Mucosa of gallbladder (tissue), 1 donor: ENCODE results near the gene FBLIM1. TPM values are rescaled to one million over a fixed set of nuclear protein-coding genes. Genes with fewer than 3 reads are reported as not detected.

Experiments
- DNase-seq: peaks from one replicate; pipeline ENCODE4 v3.0.0-alpha.2; 2020; ENCODE audit warnings: low spot score
- total RNA-seq: library from RNA; stranded (reverse); gene quantifications from one replicate; pipeline ENCODE4 v1.2.1, GENCODE V29; 2021
- donor health status: DM: no; HTN: no; CAD: no.

The FBLIM1 gene, protein sequence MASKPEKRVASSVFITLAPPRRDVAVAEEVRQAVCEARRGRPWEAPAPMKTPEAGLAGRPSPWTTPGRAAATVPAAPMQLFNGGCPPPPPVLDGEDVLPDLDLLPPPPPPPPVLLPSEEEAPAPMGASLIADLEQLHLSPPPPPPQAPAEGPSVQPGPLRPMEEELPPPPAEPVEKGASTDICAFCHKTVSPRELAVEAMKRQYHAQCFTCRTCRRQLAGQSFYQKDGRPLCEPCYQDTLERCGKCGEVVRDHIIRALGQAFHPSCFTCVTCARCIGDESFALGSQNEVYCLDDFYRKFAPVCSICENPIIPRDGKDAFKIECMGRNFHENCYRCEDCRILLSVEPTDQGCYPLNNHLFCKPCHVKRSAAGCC
- 534 TPM for total RNA-seq

DNA sequence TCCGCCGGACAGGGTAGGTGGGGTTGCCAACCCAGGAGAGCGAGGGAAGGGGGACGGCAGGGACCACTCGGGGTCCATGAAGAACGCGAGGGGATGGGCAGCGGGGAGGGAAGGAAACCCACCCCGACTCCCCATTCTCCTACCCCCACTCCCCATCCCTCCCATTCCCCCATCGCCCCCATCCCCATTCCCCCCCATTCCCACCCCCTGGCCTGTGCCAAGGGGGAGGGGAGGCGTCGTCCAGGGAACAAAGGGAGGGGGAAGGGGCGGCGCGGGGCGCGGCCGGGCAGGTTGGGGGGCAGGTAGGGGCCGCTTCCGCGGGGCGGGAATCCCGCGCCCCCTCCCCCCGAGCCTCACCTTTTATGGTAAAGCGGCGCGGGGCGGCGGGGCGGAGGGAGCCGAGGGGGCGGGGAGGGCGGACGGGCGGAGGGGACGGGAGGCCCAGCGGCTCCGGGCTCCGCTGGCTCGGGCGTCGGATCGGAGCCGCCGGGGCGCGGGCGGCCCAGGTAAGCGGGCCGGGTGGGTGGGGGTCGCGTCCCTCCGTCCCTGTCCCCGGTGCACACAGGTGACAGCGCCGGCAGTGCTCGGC is at the start of gene FBLIM1:
Gene FBLIM1, plus strand, starts transcription at position 453 of the 589 bp plus-strand sequence. CDS start 6,189 bp downstream, outside the sequence.
- DNase-seq, result no peak

DNA sequence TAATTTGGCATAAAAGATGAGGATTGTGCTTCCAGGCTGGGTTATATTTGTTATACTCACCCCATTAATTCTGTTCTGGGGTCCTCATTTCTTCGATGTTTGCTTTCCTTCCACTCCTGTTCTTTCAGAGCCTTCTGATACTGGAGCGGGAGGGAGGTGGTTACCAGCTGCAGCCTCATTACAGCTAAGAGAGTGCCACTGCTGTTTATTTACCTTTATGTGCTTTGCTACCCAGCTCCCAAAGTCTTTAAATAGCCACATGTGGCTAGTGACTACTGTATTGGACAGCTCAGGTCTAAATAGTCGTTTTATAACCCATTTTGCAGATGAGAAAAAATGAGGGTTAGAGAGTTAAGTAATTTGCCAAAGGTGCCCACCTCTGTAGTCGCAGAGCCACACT is 49.4 kb upstream of the FBLIM1 start:
- DNase-seq, result no peak

DNA sequence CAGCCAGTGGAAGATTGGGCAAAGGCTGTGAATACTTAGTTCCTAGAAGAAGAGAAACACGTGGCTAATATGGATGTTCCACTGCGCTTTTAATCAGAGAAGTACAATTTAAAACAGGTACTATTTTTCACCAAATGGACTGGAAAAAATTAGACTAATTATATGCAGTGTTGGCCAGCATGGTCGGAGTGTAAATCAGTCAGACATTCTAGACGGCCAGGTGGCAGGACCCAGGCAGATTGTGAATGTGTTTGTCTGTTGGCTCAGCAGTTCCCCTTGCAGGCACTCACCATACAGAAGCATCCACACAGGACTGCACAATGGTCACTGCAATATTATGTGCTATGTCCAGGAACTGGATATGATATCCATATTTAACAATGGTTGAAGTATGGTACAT is 46.4 kb upstream of the FBLIM1 start:
- no peak for DNase-seq

DNA sequence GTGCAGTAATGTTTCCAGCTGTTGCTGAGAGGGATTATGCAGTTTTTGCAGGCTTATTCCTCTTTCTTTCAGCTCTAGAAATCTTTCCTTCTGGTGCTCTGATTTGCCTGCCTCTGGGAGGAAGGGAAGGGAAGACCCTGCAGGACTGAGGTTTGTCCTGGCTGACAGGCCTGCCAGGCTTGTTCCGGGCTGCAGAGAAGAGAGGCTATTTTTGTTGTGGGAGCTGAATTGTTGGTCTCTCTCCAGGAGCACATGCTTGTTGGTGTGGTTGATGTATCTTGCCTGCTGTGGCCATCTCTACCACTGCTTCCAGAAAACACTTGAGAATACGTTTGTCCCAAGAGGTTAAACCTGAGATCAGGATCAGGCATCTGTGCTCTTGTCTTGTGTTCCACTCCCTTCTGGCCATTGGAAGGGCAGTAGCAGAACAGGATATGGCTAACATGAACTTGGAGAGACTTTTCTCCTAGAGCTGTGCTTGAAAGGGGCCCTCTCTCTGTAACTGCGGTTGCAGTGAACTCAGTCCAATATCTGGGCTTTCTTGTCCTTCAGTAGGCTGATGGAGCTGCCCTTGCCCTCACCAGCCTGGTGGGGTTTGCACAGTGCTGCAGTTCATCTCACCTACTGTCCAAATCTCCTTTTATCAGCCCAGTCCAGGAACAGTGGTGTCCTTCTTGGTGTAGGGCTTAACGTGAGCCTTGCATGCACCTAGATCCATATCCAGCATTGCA is 44.0 kb upstream of the FBLIM1 start:
- DNase-seq, result no peak

DNA sequence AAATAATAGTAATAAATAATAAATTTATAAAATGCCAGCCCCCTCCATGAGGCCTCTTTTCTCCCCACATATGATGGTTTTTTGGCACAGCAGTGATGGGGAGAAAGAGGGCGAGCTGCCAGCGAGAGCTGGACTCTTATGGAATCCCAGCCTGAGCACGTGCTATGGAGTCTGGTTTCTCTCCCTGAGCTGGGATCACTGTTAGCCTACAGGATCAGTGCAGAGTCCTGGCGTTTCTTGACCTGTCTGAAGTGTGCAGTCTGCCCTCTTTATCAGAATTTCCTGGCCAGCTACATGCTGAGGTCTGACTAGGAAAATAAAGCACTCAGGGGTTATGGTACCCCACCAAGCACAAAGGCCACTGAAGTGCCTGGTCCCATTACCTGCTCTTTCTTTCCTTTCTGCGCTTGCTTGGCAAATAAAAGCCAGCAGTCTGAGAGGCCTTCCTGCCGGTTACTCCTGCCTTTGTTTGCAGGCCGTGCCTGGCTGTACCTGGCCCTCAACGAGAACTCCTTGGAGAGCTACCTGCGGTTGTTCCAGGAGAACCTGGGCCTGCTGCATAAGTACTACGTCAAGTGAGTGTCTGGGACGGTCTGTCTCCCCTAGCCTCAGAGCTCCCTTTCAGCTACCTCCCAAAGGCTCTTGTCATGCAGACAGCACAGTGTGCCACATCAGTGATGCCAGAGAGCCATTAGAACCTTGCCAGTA is 41.0 kb upstream of the FBLIM1 start:
- DNase-seq, result no peak

DNA sequence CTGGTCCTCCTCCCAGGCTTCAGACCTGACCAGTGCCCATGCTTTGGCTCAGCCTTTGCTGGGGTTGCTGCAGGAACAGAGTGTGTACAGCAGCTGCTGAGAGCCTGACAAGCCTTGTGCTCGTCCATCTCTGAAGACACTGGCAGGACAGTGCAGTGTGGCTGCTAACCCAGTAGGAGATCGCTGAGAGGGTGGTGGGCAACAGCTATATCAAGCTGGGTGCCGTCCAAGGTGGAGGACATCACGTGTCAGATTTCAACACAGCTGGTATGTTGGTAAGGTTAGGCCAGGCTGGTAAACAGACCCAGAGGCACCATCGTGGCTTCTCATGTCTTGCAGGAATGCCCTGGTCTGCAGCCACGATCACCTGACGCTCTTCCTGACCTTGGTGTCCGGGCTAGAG is 40.4 kb upstream of the FBLIM1 start:
- DNase-seq, result no peak

DNA sequence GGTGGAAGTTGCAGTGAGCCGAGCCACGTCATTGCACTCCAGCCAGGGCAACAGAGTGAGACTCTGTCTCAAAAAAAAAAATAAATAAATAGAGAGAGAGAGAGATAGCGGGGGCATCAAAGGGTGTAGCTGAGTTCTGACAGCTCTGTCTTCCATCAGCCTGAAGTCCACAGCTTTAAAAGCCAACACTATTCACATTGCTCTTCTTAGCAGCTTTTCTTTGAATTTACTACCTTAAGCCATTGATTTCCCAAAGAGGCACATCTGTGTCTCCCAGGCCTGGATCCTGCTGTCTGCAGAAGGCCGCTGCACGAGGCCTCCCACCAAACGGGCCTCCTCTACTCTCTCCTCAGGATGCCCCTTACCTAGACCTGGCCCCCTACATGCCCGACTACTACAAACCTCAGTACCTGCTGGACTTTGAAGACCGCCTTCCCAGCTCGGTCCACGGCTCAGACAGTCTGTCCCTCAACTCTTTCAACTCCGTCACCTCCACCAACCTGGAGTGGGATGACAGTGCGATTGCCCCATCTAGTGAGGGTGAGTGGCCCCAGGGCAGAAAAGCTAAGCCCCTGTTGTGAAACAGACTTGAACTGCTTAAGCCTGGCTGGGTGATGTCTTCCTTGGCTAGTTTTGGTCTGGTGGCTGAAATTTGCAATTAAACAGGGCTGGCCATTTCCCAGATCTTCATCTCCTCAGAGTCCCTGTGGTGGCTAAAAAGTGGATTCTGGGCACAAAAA is 39.0 kb upstream of the FBLIM1 start:
- no peak for DNase-seq

DNA sequence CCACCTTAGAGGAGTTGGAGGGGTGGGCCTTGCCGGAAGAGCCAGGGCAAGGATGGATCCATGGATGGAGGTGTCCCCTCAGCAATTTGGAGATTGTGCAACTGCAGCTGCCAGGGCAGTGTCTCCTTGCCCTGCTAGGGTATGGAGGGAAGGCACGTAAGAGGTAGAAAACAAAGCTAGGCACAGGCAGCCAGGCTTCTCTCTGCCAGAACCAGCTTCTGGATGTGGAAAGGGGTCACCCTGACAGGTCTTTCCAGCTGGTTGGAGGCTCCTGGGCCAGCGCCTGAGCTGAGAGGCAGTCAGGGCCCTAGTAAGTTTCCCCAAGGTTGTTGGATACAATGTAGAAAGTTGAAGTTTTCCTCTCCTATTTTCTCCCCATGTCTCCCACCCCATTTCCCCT is 37.7 kb upstream of the FBLIM1 start:
- no peak for DNase-seq

DNA sequence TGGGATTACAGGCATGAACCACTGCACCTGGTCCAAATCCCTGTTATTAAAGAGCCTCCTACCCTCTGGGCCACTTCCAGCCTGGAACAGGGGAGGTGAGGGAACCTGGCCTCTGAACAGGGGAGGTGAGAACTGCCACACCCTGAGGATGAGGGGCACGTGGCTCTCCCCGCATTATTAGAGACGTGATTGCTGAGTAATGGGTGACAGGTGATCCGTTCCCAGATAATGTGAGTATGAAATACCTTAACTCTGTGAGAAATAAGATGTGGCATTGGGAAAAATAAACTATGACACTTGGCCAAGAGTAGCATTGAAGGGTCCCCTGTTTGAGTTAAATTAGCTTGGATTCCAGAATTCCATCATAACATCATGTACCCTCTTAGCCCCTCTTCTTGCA is 36.2 kb upstream of the FBLIM1 start:
- DNase-seq, result no peak

DNA sequence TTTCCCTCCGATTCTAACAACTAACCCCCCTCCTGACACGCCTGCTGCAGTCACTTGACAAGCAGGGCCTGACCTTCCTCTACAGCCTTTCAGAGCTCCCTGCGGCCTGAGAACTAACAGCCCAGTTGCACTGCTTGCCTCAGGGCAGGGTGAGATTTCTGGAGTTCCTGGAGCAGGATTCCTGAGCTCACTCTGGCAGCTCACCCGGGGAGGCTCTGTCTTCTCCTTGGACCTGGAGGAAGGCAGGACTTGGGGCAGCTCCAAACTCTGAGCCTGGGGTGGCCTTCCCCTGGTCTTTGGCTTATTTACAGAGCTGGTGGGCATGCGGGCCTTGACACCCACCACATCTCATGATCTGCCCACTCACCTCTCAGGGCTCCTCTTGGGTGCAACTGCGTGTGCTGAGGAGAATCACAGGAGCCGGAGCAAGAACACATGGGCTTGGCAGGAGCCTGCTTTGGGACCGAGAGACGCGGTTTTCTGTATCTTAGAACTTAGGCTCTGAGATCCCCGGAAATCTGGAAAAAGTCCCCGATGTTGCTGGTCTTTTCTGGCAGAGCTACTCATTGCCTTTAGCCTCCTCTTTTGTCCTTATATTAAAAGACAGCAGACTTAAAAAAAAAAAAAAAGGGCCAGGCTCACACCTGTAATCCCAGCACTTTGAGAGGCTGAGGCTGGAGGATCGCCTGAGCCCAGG is 35.6 kb upstream of the FBLIM1 start:
- no peak for DNase-seq

DNA sequence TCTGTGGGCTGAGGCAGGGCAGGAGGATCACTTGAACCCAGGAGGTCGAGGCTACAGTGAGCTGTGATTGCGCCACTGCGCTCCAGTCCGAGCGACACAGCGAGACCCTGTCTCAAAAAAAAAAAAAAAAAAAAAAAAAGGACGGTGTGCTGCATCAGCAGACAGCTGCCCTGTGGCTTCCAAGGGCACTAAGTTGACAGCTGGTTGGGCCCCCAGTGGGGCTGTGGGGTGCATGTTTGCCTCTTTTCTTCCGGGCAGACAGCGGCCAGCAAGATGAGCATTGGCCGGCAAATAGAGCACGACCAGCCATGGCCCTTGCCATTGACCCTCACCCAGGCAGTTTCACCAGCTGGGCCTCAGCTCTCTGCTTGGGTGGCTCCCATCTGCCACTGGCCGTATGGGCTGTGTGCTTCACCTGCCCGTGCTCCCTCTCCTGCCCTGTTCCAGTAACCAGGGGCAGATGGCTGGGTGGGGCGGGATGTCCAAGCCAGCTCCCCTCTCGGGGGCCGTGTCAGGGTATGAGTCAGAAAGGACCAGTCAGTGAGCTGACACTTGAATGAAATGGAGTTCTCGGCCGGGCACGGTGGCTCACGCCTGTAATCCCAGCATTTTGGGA is 34.9 kb upstream of the FBLIM1 start:
- DNase-seq, result no peak

DNA sequence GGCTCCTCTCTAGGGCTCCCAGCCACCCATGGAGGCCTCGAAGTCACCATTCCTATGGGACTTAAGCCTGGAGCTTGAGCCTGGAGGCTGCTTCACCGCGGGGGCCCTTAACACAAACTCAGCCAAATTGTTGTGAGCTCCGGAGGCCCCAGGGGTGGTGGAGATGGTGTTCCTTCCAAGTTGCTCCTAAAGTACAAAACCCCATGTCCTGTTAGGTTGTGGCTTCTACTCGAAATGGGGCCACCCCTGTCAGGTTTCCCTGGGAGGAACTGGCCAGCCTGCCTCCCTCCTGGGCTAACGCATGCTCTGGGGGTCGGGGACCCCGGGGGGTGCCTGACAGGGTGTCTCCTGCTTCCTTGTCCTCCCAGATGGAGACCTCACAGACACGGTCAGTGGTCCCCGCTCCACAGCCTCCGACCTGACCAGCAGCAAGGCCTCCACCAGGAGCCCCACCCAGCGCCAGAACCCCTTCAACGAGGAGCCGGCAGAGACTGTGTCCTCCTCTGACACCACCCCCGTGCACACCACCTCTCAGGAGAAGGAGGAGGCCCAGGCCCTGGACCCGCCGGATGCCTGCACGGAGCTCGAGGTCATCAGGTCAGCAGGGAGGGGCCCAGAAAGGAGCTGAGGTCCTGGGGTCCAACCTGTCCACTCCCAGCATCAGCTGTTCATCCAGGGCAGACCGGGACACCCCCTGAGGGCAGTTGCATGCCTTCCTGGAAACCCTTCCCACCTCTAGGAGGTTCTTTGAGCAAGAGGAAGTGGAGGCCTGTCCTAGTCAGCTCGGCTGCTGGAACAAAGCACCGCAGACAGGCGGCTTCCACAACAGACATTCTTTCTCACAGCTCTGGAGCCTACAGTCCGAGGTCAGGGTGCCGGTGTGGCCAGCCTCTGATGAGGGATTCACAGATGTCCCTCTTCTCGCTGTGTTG is 33.4 kb upstream of the FBLIM1 start:
- DNase-seq, result no peak

DNA sequence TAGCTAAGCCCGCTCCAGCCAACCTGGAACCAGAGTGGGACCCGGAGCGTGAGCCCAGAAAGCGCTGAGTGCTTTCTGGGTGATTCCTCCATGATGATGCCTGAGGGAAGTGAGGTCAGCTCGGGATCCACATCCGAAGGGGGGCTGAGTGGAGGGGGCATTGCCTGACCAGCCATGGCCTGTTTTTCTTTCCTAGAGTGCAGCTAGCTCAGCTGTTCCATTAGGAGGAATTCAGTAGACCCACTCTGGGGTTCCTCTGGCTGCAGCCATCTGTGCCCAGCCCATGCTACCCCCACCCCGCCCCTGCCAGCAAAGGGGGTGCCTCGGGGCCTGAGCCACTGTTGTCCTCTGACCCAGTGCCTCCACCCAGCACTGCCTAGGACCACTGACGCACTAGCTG is 32.1 kb upstream of the FBLIM1 start:
- no peak for DNase-seq

DNA sequence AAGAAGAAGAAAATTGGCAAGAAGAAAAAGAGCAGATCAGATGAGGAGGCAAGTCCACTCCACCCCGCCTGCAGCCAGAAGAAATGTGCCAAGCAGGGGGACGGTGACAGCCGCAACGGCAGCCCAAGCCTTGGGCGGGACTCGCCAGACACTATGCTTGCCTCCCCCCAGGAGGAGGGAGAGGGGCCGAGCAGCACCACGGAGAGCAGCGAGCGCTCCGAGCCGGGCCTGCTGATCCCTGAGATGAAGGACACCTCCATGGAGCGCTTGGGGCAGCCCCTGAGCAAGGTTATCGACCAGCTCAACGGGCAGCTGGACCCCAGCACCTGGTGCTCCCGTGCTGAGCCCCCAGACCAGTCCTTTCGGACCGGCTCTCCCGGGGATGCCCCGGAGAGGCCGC is 31.6 kb upstream of the FBLIM1 start:
- no peak for DNase-seq

DNA sequence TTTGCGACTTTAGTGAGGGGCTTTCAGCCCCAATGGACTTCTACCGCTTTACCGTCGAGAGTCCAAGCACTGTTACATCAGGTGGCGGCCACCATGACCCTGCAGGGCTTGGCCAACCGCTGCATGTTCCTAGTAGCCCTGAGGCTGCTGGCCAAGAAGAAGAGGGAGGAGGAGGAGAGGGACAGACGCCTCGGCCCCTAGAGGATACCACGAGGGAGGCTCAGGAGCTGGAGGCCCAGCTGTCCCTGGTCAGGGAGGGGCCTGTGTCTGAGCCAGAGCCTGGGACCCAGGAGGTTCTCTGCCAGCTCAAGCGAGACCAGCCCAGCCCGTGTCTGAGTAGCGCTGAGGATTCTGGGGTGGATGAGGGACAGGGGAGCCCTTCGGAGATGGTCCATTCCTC is 31.2 kb upstream of the FBLIM1 start:
- DNase-seq, result no peak

DNA sequence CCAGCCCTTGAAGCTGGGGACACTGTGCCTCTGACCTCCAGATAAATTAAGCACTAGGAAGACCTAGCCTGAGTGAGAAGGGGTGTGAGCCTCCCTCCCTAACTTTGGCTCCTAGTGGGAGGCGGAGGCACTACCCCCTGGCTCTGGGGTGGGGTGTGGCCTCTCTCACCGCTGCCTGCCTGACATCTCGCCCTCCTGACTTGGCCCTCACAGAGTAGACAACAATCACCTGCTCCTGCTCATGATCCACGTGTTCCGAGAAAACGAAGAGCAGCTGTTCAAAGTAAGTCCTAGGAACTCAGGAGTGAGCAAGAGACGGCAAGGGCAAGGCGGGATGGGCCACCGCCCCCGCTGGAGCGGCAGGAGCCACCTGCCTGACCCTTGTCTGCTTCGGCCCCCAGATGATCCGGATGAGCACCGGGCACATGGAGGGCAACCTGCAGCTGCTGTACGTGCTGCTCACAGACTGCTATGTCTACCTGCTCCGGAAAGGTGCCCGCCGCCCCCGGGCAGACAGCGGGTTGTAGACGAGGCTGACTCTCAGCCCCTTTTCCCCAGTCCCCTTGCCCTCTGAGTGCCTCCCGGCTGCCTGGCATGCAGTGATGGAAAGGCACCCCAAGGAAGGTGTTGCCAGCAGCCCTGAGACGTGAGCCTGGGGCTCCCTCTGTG is 30.6 kb upstream of the FBLIM1 start:
- no peak for DNase-seq

DNA sequence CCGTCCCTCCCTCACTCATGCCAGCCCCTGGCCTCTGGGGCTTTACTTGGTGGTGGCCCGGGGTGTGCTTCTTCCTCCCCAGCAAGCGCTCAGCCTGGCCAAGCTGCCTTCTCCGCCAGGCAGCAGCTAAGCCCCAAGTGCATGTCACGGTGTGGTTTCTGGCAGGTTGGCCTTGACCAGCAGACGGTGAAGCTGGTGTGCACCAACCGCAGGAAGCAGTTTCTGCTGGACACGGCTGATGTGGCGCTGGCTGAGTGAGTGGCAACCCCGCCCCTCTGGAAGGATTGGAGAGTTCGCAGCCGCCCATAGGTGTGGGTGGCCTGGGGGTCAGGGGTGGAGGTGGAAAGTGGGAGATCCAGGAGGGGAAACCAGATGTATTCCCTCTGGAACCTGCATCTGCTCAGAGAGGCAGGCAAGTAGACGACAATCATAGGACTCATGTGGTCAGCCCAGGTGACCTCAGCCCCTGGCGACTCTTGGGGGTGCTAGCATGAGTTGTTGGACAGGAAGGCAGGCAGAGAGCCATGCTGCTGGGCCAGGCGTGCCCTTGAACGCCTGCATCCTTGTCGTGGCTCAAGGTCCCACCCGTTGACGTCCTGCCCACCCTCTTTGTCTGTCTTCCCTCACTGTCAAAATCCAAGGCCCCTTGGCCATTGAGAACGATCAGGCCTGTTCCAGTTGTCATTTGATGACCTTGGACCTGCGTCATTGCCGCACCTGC is 29.5 kb upstream of the FBLIM1 start:
- DNase-seq, result no peak

DNA sequence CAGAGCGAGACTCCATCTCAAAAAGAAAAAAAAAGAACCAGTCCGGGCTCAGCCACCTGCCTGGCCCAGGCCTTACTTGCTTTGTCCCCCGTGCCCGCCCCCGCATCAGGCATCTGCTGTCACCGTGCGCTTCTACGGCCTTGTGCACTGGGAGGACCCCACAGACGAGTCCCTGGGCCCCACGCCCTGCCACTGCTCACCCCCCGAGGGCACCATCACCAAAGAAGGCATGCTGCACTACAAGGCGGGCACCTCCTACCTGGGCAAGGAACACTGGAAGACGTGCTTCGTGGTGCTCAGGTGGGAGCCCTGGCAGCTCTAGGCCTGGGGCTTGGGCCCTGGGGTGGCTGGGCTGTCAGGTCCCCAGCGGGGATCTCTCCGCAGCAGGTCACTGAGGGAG is 28.2 kb upstream of the FBLIM1 start:
- no peak for DNase-seq
